Uterus (tissue), 2 donors: ENCODE measurements around the gene AHI1.

Experiments used
- CTCF ChIP-seq, 4 experiments: fragments of 200-600 bp in 2 of 4; fragments of 450-650 bp in 2 of 4; sonication (generic) in 2 of 4; IDR thresholded peaks; one replicate each; pipeline ENCODE4 v1.5.1; 2016 to 2019; ENCODE audit warnings: antibody characterized with exemption in 4 of 4, mild to moderate bottlenecking in 2 of 4, moderate library complexity in 1 of 4
- POLR2A ChIP-seq, 2 donors: fragments of 450-650 bp; IDR thresholded peaks; one replicate each; pipeline ENCODE4 v1.6.1; 2016; ENCODE audit warnings: antibody characterized with exemption in 2 of 2, mild to moderate bottlenecking in 1 of 2, moderate library complexity in 1 of 2

- TF ChIP-seq CTCF (IDR thresholded peaks at IDR 0.05) (no peak), POLR2A (IDR thresholded peaks at IDR 0.05) (no peak)
These were observed 190.7 kb downstream of the AHI1 start for GRCh38 chr6:135306740-135307420.
